Keratinocyte (primary cell): ENCODE results near the gene GNG13.

Experiments used
- CTCF ChIP-seq, 3 experiments: IDR thresholded peaks in 1 of 3; conservative IDR thresholded peaks in 1 of 3; optimal IDR thresholded peaks in 1 of 3; 2 replicates in 2 of 3; 3 replicates in 1 of 3; pipeline versions ENCODE3 to v1.5.1; 2011; ENCODE audit warnings: low read length in 3 of 3, mild to moderate bottlenecking in 3 of 3, moderate library complexity in 2 of 3, control low read depth in 1 of 3, inconsistent platforms in 1 of 3; ENCODE audit not compliant: insufficient read depth in 2 of 3; ENCODE audit errors: extremely low read depth in 1 of 3
- EZH2 ChIP-seq: IDR thresholded peaks from one replicate; pipeline ENCODE4 v1.6.1; 2012; ENCODE audit warnings: inconsistent platforms, mild to moderate bottlenecking, low read length, moderate library complexity

GRCh38 chr16:797686-798085 lies 2.8 kb downstream of the GNG13 start:
- TF ChIP-seq CTCF (optimal IDR thresholded peaks at IDR 0.05 in 1 of 3, IDR thresholded peaks at IDR 0.05 in 1 of 3, conservative IDR thresholded peaks at IDR 0.05 in 1 of 3; ENCODE audit: extremely low read depth in 1 of 3, insufficient read depth in 2 of 3, low read length in 3 of 3) = no peak
- TF ChIP-seq EZH2 = no peak
